ENCODE measurements around the gene NTM. TPM values are rescaled to one million over a fixed set of nuclear protein-coding genes. Genes with fewer than 3 reads are reported as not detected.
A peak's percentile ranks its signal among the peaks of the same experiment; 100 is the strongest.

NTM gene
- total and polyA plus RNA-seq, 2 experiments from 2014 or later = 25.9 to 49.0 TPM

- in situ Hi-C loops (cut with MboI) = no loop called here
- H3K27ac ChIP-seq = no peak overlapping the region
- no peak overlapping the region for H3K4me3 ChIP-seq
- 80 to 82% methylated on average over 6 of the region's 6 CpGs for WGBS, 2 experiments (ENCODE audit: low coverage in 1 of 2, low lambda C conversion rate in 2 of 2, missing lambda C conversion rate in 2 of 2)
- TF ChIP-seq EZH2phosphoT487 (IDR thresholded peaks at IDR 0.05; ENCODE audit: insufficient read depth, low read depth) (no peak), EZH2 (IDR thresholded peaks at IDR 0.05; ENCODE audit: insufficient read depth, poor library complexity, severe bottlenecking) (no peak)
- no peak overlapping the region for H3K9ac ChIP-seq
- no peak overlapping the region for H2AFZ ChIP-seq
- no peaks in the 10 kb centered on the region for H3K9me2 ChIP-seq (ENCODE audit: insufficient read depth)
- H3F3A ChIP-seq (ENCODE audit: insufficient read depth) = no peaks in the 10 kb centered on the region
- no peak overlapping the region for H3K4me2 ChIP-seq (ENCODE audit: unreplicated experiment)
- no peaks in the 10 kb centered on the region for H3K79me2 ChIP-seq (ENCODE audit: insufficient read depth)
- no peaks in the 10 kb centered on the region for H3K36me3 ChIP-seq (ENCODE audit: low read depth)
- H3K9me3 ChIP-seq (ENCODE audit: low read depth) = no peaks in the 10 kb centered on the region
- H3K27me3 ChIP-seq (replicated peaks; ENCODE audit: insufficient read depth) = 0 out of 2 replicates have a peak, but pooled peaks cover 6% of the 10 kb centered on the region
- no peak for DNase-seq
- H4K20me1 ChIP-seq (ENCODE audit: insufficient read depth) = no peaks in the 10 kb centered on the region
- H3K4me1 ChIP-seq (ENCODE audit: insufficient read depth) = no peaks in the 10 kb centered on the region
Measured at GRCh38 chr11:131685206-131685605, 314.8 kb downstream of the NTM start.

GRCh38 chr11:131685906-131686305, 315.5 kb downstream of the NTM start:
- Histone ChIP-seq H3K36me3 (ENCODE audit: low read depth) (no peaks in the 10 kb centered on the region), H4K20me1 (ENCODE audit: insufficient read depth) (no peaks in the 10 kb centered on the region), H3K4me3 (no peak overlapping the region), H3K27ac (no peak overlapping the region), H3K79me2 (ENCODE audit: insufficient read depth) (no peaks in the 10 kb centered on the region), H3K4me2 (ENCODE audit: unreplicated experiment) (no peak overlapping the region), H3K4me1 (ENCODE audit: insufficient read depth) (no peaks in the 10 kb centered on the region), H2AFZ (no peak overlapping the region), H3K9me2 (ENCODE audit: insufficient read depth) (no peaks in the 10 kb centered on the region), H3F3A (ENCODE audit: insufficient read depth) (no peaks in the 10 kb centered on the region), H3K9ac (no peak overlapping the region), H3K27me3 (replicated peaks; ENCODE audit: insufficient read depth) (0 out of 2 replicates have a peak, but pooled peaks cover 6% of the 10 kb centered on the region), H3K9me3 (ENCODE audit: low read depth) (no peaks in the 10 kb centered on the region)
- TF ChIP-seq EZH2 (IDR thresholded peaks at IDR 0.05; ENCODE audit: insufficient read depth, poor library complexity, severe bottlenecking) (no peak), EZH2phosphoT487 (IDR thresholded peaks at IDR 0.05; ENCODE audit: insufficient read depth, low read depth) (no peak)
- WGBS, 2 experiments (ENCODE audit: low coverage in 1 of 2, low lambda C conversion rate in 2 of 2, missing lambda C conversion rate in 2 of 2) = 83 to 94% methylated on average over 3 of the region's 3 CpGs
- no peak for DNase-seq
- in situ Hi-C loops (cut with MboI) = no loop called here

GRCh38 chr11:131686836-131687235, 316.4 kb downstream of the NTM start:
- no peaks in the 10 kb centered on the region for H4K20me1 ChIP-seq (ENCODE audit: insufficient read depth)
- in situ Hi-C loops (cut with MboI) = no loop called here
- 82 to 92% methylated on average over 8 to 9 of the region's 9 CpGs for WGBS, 2 experiments (ENCODE audit: low coverage in 1 of 2, low lambda C conversion rate in 2 of 2, missing lambda C conversion rate in 2 of 2)

GRCh38 chr11:131687291-131688047, 317.1 kb downstream of the NTM start:
- Histone ChIP-seq H4K20me1 (ENCODE audit: insufficient read depth) (no peaks in the 10 kb centered on the region), H3K4me2 (ENCODE audit: unreplicated experiment) (peak overlapping the region; percentile 90), H2AFZ (0 out of 2 replicates have a peak overlapping the region, but pooled peaks have one; percentile 81), H3K9ac (no peak overlapping the region), H3K4me1 (ENCODE audit: insufficient read depth) (no peaks in the 10 kb centered on the region), H3K9me2 (ENCODE audit: insufficient read depth) (no peaks in the 10 kb centered on the region), H3K36me3 (ENCODE audit: low read depth) (no peaks in the 10 kb centered on the region), H3K27me3 (replicated peaks; ENCODE audit: insufficient read depth) (0 out of 2 replicates have a peak, but pooled peaks cover 6% of the 10 kb centered on the region), H3K27ac (no peak overlapping the region), H3K4me3 (peak overlapping the region; percentile 66), H3F3A (ENCODE audit: insufficient read depth) (no peaks in the 10 kb centered on the region), H3K79me2 (ENCODE audit: insufficient read depth) (no peaks in the 10 kb centered on the region), H3K9me3 (ENCODE audit: low read depth) (no peaks in the 10 kb centered on the region)
- WGBS, 2 experiments (ENCODE audit: low coverage in 1 of 2, low lambda C conversion rate in 2 of 2, missing lambda C conversion rate in 2 of 2) = 72 to 74% methylated on average over 27 to 30 of the region's 30 CpGs
- no peak for DNase-seq
- TF ChIP-seq EZH2phosphoT487 (IDR thresholded peaks at IDR 0.05; ENCODE audit: insufficient read depth, low read depth) = no peak
- TF ChIP-seq EZH2 (IDR thresholded peaks at IDR 0.05; ENCODE audit: insufficient read depth, poor library complexity, severe bottlenecking) = no peak
- in situ Hi-C loops (cut with MboI) = no loop called here

More at GRCh38 chr11:131686836-131687235, 316.4 kb downstream of the NTM start:
- H3K79me2 ChIP-seq (ENCODE audit: insufficient read depth) = no peaks in the 10 kb centered on the region
- H3K9me2 ChIP-seq (ENCODE audit: insufficient read depth) = no peaks in the 10 kb centered on the region
- no peak overlapping the region for H2AFZ ChIP-seq
- no peak overlapping the region for H3K4me3 ChIP-seq
- no peaks in the 10 kb centered on the region for H3K9me3 ChIP-seq (ENCODE audit: low read depth)
- H3K27ac ChIP-seq = no peak overlapping the region
- no peaks in the 10 kb centered on the region for H3K36me3 ChIP-seq (ENCODE audit: low read depth)
- DNase-seq = no peak
- H3F3A ChIP-seq (ENCODE audit: insufficient read depth) = no peaks in the 10 kb centered on the region
- H3K9ac ChIP-seq = no peak overlapping the region
- 0 out of 2 replicates have a peak, but pooled peaks cover 6% of the 10 kb centered on the region for H3K27me3 ChIP-seq (replicated peaks; ENCODE audit: insufficient read depth)
- no peaks in the 10 kb centered on the region for H3K4me1 ChIP-seq (ENCODE audit: insufficient read depth)
- H3K4me2 ChIP-seq (ENCODE audit: unreplicated experiment) = no peak overlapping the region
- no peak for TF ChIP-seq EZH2phosphoT487 (IDR thresholded peaks at IDR 0.05; ENCODE audit: insufficient read depth, low read depth)
- no peak for TF ChIP-seq EZH2 (IDR thresholded peaks at IDR 0.05; ENCODE audit: insufficient read depth, poor library complexity, severe bottlenecking)

All from GM23248 (cell line).